Measurements from ENCODE around the gene IFNB1. TPM values are rescaled to one million over a fixed set of nuclear protein-coding genes. Genes with fewer than 3 reads are reported as not detected.

IFNB1 gene
- total RNA-seq, 4 donors from 2014 or later: not detected

DNA sequence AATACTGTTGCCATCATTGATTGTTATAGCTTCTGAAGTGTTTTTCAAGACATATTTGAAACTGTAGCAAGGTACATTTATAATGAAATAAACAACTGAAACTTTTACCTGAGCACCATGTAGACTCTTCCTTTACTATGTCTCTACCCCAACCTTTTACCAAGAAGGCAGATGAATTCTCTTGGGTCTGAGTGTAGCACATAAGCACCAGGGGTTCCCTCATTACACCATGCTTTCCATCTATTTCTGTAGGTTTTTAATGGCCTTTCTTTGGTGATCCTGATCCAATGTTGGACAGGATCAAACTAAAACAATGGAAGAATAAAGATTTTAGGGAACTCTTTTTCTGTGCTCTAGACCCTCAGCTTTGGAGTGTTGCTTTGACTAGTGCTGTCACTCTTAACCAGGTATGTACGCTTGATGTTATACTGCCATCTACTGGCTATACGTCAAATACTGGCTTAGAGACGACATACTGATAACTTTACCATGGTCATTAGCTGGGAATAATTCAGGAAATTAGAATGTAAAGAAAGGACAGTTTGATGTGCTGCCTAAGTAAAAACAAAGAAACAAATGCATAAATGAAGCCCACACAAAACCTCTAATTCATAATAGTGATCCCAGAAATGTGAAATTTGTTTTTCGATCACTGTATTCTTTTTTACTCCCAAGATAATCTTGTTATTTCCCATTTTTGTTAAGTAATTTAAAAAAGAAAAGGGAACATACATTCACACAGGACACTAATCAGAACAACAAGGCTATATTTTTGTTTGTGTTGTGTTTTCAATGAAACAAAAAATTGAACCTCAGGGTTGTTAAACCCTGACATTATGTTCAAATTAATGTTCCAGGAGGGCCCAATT is 33.2 kb upstream of the IFNB1 start:
- peaks cover 25 to 26% of the 10 kb centered on the region in 2 donors for H3K4me1 ChIP-seq
- no peaks in the 10 kb centered on the region for H3K27me3 ChIP-seq
- TF ChIP-seq, protein P1, sequence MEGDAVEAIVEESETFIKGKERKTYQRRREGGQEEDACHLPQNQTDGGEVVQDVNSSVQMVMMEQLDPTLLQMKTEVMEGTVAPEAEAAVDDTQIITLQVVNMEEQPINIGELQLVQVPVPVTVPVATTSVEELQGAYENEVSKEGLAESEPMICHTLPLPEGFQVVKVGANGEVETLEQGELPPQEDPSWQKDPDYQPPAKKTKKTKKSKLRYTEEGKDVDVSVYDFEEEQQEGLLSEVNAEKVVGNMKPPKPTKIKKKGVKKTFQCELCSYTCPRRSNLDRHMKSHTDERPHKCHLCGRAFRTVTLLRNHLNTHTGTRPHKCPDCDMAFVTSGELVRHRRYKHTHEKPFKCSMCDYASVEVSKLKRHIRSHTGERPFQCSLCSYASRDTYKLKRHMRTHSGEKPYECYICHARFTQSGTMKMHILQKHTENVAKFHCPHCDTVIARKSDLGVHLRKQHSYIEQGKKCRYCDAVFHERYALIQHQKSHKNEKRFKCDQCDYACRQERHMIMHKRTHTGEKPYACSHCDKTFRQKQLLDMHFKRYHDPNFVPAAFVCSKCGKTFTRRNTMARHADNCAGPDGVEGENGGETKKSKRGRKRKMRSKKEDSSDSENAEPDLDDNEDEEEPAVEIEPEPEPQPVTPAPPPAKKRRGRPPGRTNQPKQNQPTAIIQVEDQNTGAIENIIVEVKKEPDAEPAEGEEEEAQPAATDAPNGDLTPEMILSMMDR (IDR thresholded peaks at IDR 0.05): peak; percentile 65 to 94 (median 78)
- no peak for TF ChIP-seq POLR2A (IDR thresholded peaks at IDR 0.05)
- H3K9me3 ChIP-seq: no peaks in the 10 kb centered on the region
- 25% methylated on average over 4 of the region's 4 CpGs for WGBS, 2 donors
- intact Hi-C loops (cut with DNase I): loop anchor here (10.0 kb wide), 1 partner anchor 756 kb away; no protein-coding TSS in a partner anchor
- peak overlapping the region in 2 of 3 donors; percentile 65 to 80 for H3K27ac ChIP-seq
- no peaks in the 10 kb centered on the region for H3K36me3 ChIP-seq
- no peak for DNase-seq
- no peak overlapping the region for H3K4me3 ChIP-seq (replicated peaks in 1 of 3)

DNA sequence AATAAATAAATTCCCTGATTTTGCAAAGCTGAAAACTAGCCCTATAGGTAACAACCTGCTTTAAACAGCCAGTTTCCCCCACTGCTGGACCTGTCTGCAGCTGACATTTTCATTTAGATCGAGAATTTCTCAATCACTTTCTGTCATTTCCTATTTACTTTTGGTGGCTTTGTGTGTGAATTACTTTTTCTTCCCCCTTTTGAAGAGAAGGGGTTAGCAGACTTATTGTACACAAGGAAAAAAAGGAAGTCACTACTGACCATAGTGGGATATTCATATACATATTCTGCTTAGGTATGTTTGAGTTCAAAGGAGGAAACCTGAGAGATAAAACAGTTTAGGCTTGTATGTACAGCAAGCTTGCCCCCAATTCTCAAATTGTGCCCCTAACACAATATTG is 27.0 kb upstream of the IFNB1 start:
- WGBS, 2 donors: 70 to 75% methylated on average over 1 of the region's 1 CpG
- intact Hi-C loops (cut with DNase I): loop anchor here (10.0 kb wide), 1 partner anchor 1180 kb away; no protein-coding TSS in a partner anchor

DNA sequence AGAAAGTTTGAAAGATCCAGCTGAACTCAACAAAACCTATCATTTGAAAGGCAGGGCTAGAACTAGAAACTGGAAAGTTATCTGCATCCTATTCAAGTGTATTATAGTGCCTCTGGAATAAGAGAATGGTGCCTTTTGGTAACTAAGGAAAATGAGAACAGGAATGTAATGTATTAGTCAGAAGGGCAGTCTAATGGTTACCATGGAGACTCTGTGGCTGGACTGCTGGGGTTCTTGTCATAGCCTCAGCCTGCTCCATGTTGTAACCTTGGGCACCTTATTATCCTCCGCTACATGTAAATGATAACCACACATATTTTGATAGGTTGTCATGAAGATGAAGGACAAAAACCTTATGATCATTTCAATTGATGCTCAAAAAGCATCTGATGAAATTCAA is 24.6 kb upstream of the IFNB1 start:
- Histone ChIP-seq H3K36me3 (no peaks in the 10 kb centered on the region), H3K4me1 (peaks cover 0 to under 1% of the 10 kb centered on the region in 2 donors), H3K27me3 (no peaks in the 10 kb centered on the region), H3K27ac (no peak overlapping the region), H3K4me3 (replicated peaks in 1 of 3) (no peak overlapping the region), H3K9me3 (no peaks in the 10 kb centered on the region)
- DNase-seq: no peak
- intact Hi-C loops (cut with DNase I): loop anchor here (10.0 kb wide), 1 partner anchor 1178 kb away; no protein-coding TSS in a partner anchor
- TF ChIP-seq, protein P1 (IDR thresholded peaks at IDR 0.05): no peak
- TF ChIP-seq POLR2A (IDR thresholded peaks at IDR 0.05): no peak
- WGBS, 2 donors: 98 to 100% methylated on average over 1 of the region's 1 CpG

More for the DNA sequence above, 27.0 kb upstream of the IFNB1 start:
- Histone ChIP-seq H3K27me3 (no peaks in the 10 kb centered on the region), H3K27ac (no peak overlapping the region), H3K4me1 (no peaks in the 10 kb centered on the region), H3K9me3 (no peaks in the 10 kb centered on the region), H3K36me3 (no peaks in the 10 kb centered on the region), H3K4me3 (replicated peaks in 1 of 3) (no peak overlapping the region)
- TF ChIP-seq, protein P1 (IDR thresholded peaks at IDR 0.05): no peak
- no peak for TF ChIP-seq POLR2A (IDR thresholded peaks at IDR 0.05)
- no peak for DNase-seq

DNA sequence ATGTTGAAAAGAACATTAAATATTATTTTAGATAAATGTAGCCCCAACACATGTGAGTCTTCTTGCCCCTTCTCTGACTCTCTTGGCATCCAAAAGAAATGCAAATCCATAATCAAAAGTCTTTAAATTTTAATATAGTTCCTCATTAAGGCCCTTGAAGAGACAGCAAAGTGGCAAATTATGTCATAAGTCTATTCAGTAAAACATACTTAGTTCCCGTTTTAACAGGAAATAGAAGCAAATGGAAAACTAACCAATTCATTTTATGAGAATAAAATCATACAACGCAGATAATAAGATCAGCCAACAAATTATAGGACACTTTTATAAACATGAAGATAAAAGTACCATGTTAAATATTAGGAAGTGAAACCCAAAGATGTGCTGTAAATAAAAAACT is 20.1 kb upstream of the IFNB1 start:
- WGBS, 2 donors: 87 to 90% methylated on average over 2 of the region's 2 CpGs
- no peak overlapping the region for H3K27ac ChIP-seq
- intact Hi-C loops (cut with DNase I): no loop called here

More for the DNA sequence above, 20.1 kb upstream of the IFNB1 start:
- Histone ChIP-seq H3K4me3 (replicated peaks in 1 of 3) (no peak overlapping the region), H3K9me3 (no peaks in the 10 kb centered on the region), H3K4me1 (peaks cover 11 to 14% of the 10 kb centered on the region in 2 donors), H3K27me3 (no peaks in the 10 kb centered on the region), H3K36me3 (no peaks in the 10 kb centered on the region)
- DNase-seq: no peak
- TF ChIP-seq POLR2A (IDR thresholded peaks at IDR 0.05): no peak
- TF ChIP-seq, protein P1 (IDR thresholded peaks at IDR 0.05): no peak
